ENCODE results near the gene KLF6. TPM values are rescaled to one million over a fixed set of nuclear protein-coding genes. Genes with fewer than 3 reads are reported as not detected.

Gene KLF6
- total RNA-seq, 2 experiments from 2014 or later: 851 to 874 TPM

DNA sequence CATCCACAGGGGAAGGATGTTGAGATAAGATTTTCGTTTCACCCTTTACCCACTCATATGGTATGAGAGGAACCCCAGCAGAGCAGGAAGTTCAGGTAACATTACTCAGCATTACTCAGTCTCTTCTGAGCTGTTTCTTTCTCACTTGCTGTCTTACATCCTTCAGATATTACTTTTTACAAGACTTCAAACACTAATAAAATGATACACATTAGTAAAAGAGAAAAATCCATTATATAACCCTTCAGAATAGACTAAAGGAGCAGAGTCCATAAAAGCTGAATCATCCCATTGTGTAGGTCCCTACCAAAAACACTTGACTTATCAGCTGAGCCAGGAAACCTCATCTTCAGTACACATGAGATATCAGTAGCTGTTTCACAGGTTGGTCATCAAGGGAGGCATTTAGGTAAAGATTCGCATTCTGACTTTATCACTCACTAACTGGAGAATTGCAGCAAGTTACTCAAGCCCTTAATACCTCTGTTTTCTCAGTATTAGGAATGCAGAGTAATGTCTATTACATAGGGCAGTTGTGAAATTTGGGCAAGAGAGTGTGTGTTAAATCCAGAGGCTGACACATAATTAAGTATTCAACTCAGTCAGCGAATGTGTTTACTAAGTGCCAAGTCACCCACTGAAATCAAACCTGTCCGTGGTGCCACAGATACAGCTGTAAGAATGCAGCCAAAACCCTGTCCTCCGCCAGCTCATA, 44.7 kb downstream of the KLF6 start:
- H3K27ac Mint-ChIP-seq: no peak overlapping the region

GRCh38 chr10:3738855-3739350, 46.1 kb downstream of the KLF6 start:
- Histone ChIP-seq H3K4me1 (ENCODE audit: insufficient read depth, low read length) (peaks cover 10% of the 10 kb centered on the region), H3K9me3 (ENCODE audit: control insufficient read depth in 1 of 2, insufficient read depth in 1 of 2, low read length in 2 of 2) (no peaks in the 10 kb centered on the region), H3K27ac (ENCODE audit: low read depth in 1 of 2, low read length in 2 of 2) (no peak overlapping the region), H3K36me3 (ENCODE audit: insufficient read depth, low read length) (no peaks in the 10 kb centered on the region), H3K27me3 (ENCODE audit: control insufficient read depth in 1 of 2, insufficient read depth in 2 of 2, low read length in 2 of 2) (no peaks in the 10 kb centered on the region), H3K4me3 (ENCODE audit: low read length) (no peak overlapping the region)
- ChIA-PET CTCF (no interaction called here), POLR2A (no interaction called here)
- TF ChIP-seq CTCF (IDR thresholded peaks at IDR 0.05): no peak
- DNase-seq: no peak
- H3K27ac Mint-ChIP-seq: no peak overlapping the region
- peaks cover 18% of the 10 kb centered on the region for H3K4me1 Mint-ChIP-seq (ENCODE audit: low read depth)
- no peaks in the 10 kb centered on the region for H3K9me3 Mint-ChIP-seq
- intact Hi-C loops (cut with DNase I, micrococcal nuclease): loop anchor here in 1 of 2 experiments (10.0 kb wide), 1 partner anchor 916 kb away; no protein-coding TSS in a partner anchor
- no peaks in the 10 kb centered on the region for H3K36me3 Mint-ChIP-seq (ENCODE audit: low read depth)
- no peak overlapping the region for H3K4me3 Mint-ChIP-seq
- ATAC-seq (ENCODE audit: poor library complexity): no peak
- H3K27me3 Mint-ChIP-seq: no peaks in the 10 kb centered on the region

More for the DNA sequence above, 44.7 kb downstream of the KLF6 start:
- intact Hi-C loops (cut with DNase I, micrococcal nuclease): no loop called here
- CTCF ChIA-PET: interaction anchor here (0.9 to 1.6 kb wide), 3 partner anchors 15 to 65 kb away, joined by 3 to 4 read pairs (median 3); partner anchors contain the start of gene KLF6
- H3K27me3 ChIP-seq (ENCODE audit: control insufficient read depth in 1 of 2, insufficient read depth in 2 of 2, low read length in 2 of 2): no peaks in the 10 kb centered on the region
- no peaks in the 10 kb centered on the region for H3K9me3 ChIP-seq (ENCODE audit: control insufficient read depth in 1 of 2, insufficient read depth in 1 of 2, low read length in 2 of 2)
- H3K9me3 Mint-ChIP-seq: no peaks in the 10 kb centered on the region
- no peaks in the 10 kb centered on the region for H3K27me3 Mint-ChIP-seq
- POLR2A ChIA-PET: interaction anchor here (0.6 to 1.5 kb wide), 4 partner anchors 10 to 45 kb away, joined by 3 to 4 read pairs (median 4); partner anchors contain the start of gene KLF6
- ATAC-seq (ENCODE audit: poor library complexity): no peak
- H3K4me1 Mint-ChIP-seq (ENCODE audit: low read depth): peaks cover 18% of the 10 kb centered on the region
- peaks cover 10% of the 10 kb centered on the region for H3K4me1 ChIP-seq (ENCODE audit: insufficient read depth, low read length)
- DNase-seq: peak in 4 of 14 experiments; percentile 17 to 36 (median 23)
- H3K36me3 ChIP-seq (ENCODE audit: insufficient read depth, low read length): no peaks in the 10 kb centered on the region
- H3K27ac ChIP-seq (ENCODE audit: low read depth in 1 of 2, low read length in 2 of 2): no peak overlapping the region
- TF ChIP-seq CTCF (IDR thresholded peaks at IDR 0.05): no peak
- peak overlapping the region; percentile 34 for H3K4me3 Mint-ChIP-seq
- H3K36me3 Mint-ChIP-seq (ENCODE audit: low read depth): no peaks in the 10 kb centered on the region
- H3K4me3 ChIP-seq (ENCODE audit: low read length): no peak overlapping the region

DNA sequence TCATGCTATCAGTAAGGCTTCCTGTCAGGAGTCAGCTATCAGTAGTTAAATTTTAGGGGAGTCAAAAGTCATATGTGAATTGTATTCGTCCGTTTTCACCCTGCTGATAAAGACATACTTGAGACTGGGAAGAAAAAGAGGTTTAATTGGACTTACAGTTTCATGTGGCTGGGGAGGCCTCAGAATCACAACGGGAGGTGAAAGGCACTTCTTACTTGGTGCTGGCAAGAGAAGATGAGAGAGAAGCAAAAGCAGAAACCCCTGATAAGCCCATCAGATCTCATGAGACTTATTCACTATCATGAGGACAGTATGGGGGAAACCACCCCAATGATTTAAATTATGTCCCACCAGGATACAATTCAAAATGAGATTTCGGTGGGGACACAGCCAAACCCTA, 47.1 kb downstream of the KLF6 start:
- H3K27ac ChIP-seq (ENCODE audit: low read depth in 1 of 2, low read length in 2 of 2): no peak overlapping the region
- no peak overlapping the region for H3K4me3 ChIP-seq (ENCODE audit: low read length)
- ATAC-seq (ENCODE audit: poor library complexity) (no peak), DNase-seq (no peak)
- H3K27ac Mint-ChIP-seq: no peak overlapping the region
- H3K4me3 Mint-ChIP-seq: no peak overlapping the region
- no peak for TF ChIP-seq CTCF (IDR thresholded peaks at IDR 0.05)
- no peaks in the 10 kb centered on the region for H3K27me3 ChIP-seq (ENCODE audit: control insufficient read depth in 1 of 2, insufficient read depth in 2 of 2, low read length in 2 of 2)
- no peaks in the 10 kb centered on the region for H3K36me3 Mint-ChIP-seq (ENCODE audit: low read depth)
- no peaks in the 10 kb centered on the region for H3K9me3 ChIP-seq (ENCODE audit: control insufficient read depth in 1 of 2, insufficient read depth in 1 of 2, low read length in 2 of 2)
- ChIA-PET CTCF (no interaction called here), POLR2A (no interaction called here)
- no peaks in the 10 kb centered on the region for H3K9me3 Mint-ChIP-seq
- peaks cover 10% of the 10 kb centered on the region for H3K4me1 ChIP-seq (ENCODE audit: insufficient read depth, low read length)
- intact Hi-C loops (cut with DNase I, micrococcal nuclease): loop anchor here in 1 of 2 experiments (10.0 kb wide), 1 partner anchor 917 kb away; no protein-coding TSS in a partner anchor
- peaks cover 18% of the 10 kb centered on the region for H3K4me1 Mint-ChIP-seq (ENCODE audit: low read depth)
- no peaks in the 10 kb centered on the region for H3K27me3 Mint-ChIP-seq
- no peaks in the 10 kb centered on the region for H3K36me3 ChIP-seq (ENCODE audit: insufficient read depth, low read length)

All from CD4-positive, alpha-beta T cell (primary cell).